Dendritic cell treated with granulocyte-macrophage colony-stimulating factor and Interleukin-4, amounts not matched to agents 40 ng/mL and 50 ng/mL, for 4 days (primary cell): ENCODE measurements around the gene UBE3D.

Source experiments
- H3K27ac Mint-ChIP-seq: one replicate; pipeline ENCODE4 v1.8.0; 2022; ENCODE audit warnings: mild to moderate bottlenecking, mixed read lengths
- H3K27me3 Mint-ChIP-seq: one replicate; pipeline ENCODE4 v1.8.0; 2022; ENCODE audit warnings: mild to moderate bottlenecking, mixed read lengths
- H3K36me3 Mint-ChIP-seq: one replicate; pipeline ENCODE4 v1.8.0; 2022; ENCODE audit warnings: low read depth, mixed read lengths
- H3K4me1 Mint-ChIP-seq: one replicate; pipeline ENCODE4 v1.8.0; 2022; ENCODE audit warnings: low read depth, mixed read lengths
- H3K4me3 Mint-ChIP-seq: one replicate; pipeline ENCODE4 v1.8.0; 2022; ENCODE audit warnings: mild to moderate bottlenecking, moderate library complexity, mixed read lengths
- H3K9me3 Mint-ChIP-seq: one replicate; pipeline ENCODE4 v1.8.0; 2022; ENCODE audit warnings: mixed read lengths
- intact Hi-C: fragments of 100-400 bp; cut with micrococcal nuclease; formaldehyde crosslinking; loops from one replicate; pipeline ENCODE4 v1.15.0; 2022

The UBE3D gene, protein sequence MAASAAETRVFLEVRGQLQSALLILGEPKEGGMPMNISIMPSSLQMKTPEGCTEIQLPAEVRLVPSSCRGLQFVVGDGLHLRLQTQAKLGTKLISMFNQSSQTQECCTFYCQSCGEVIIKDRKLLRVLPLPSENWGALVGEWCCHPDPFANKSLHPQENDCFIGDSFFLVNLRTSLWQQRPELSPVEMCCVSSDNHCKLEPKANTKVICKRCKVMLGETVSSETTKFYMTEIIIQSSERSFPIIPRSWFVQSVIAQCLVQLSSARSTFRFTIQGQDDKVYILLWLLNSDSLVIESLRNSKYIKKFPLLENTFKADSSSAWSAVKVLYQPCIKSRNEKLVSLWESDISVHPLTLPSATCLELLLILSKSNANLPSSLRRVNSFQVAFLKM

DNA sequence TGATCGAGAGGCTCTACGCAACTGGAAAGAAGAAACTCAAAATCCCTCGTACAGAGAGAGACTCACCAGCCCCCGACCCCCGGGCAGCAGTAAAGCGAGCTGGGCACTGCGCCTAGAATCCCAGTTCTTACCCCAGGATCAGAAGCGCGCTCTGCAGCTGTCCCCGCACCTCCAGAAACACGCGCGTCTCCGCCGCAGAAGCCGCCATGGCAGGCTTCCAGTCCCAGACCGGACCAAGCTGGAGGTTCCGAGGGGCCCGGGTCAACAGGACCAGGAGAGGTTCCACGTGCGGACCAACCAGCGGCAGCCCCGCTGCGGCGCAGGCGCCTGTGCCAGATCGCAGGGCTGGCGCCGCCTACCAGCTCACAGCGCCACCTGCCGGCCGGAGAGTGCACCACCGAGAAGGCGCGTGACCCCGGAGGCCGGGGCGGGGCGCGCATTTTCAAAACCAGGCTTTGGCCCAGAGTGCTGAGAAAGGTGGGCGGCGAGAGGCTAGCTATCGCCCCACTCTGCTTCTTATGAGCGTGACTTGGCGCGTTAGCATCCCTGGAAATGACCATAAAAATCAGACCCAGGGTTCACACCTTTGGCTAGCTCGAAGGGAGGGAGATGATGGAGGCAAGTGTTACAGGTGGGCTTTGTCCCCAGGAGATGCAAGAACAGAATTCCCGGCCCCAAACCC lies at the start of gene UBE3D:
Gene UBE3D, minus strand, starts transcription at position 331 of the 682 bp plus-strand sequence. Its CDS starts 123 bp downstream, at position 208.
- intact Hi-C loops, result loop anchor here (2.0 to 10.0 kb wide), 4 partner anchors 47 to 819 kb away; partner anchors contain the start of genes IBTK and PRSS35

DNA sequence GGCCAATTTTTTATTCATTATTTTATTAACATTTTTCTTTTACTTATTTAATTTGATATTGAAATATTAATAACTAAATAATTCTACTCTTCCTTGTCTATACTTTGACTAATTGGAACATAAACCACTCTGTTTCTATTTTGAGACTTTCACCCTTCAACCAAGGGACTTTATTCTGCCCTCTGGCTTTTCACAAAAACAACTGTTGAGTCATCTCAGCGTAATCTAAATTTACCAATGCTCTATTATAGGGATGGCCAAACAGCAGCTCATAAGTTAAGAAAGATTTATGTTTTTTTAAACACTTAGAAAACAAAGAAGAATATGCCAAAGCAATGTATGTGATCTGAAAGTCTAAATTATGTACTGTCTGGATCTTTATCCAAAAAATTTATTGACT lies 48.5 kb upstream of the UBE3D start:
- no peaks in the 10 kb centered on the region for H3K27me3 Mint-ChIP-seq
- H3K27ac Mint-ChIP-seq, result no peak overlapping the region
- H3K36me3 Mint-ChIP-seq, result peaks cover 19% of the 10 kb centered on the region
- no peaks in the 10 kb centered on the region for H3K9me3 Mint-ChIP-seq
- intact Hi-C loops, result loop anchor here (5.0 kb wide), 1 partner anchor 47 kb away; the partner anchor contains the start of genes DOP1A and UBE3D
- no peaks in the 10 kb centered on the region for H3K4me1 Mint-ChIP-seq
- no peak overlapping the region for H3K4me3 Mint-ChIP-seq

More for the DNA sequence above, at the start of gene UBE3D:
- H3K27me3 Mint-ChIP-seq, result no peaks in the 10 kb centered on the region
- peaks cover 7% of the 10 kb centered on the region for H3K36me3 Mint-ChIP-seq
- H3K9me3 Mint-ChIP-seq, result no peaks in the 10 kb centered on the region
- H3K4me1 Mint-ChIP-seq, result peaks cover 25% of the 10 kb centered on the region
- H3K27ac Mint-ChIP-seq, result peak within 1 kb of the TSS; percentile 61
- H3K4me3 Mint-ChIP-seq, result peak within 1 kb of the TSS; percentile 92

DNA sequence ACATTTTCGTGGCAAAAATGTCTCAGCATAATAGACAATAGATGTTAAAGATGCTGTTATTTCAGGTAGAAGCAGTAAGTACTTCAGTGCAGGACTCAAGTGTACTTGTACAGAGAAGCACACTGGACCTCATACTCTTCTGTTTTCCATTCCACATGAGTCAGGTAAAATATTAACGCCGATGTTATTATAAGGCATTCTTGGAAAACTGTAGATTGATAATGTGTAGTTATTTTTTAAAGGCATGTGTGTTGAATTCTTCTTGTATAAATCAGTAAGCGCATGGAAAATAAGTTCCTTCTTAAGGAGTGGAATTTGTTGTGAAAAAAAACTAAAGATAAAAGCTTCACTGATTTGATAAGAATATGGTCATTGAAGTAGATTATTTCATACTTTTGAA lies 47.6 kb upstream of the UBE3D start:
- no peak overlapping the region for H3K27ac Mint-ChIP-seq
- intact Hi-C loops, result loop anchor here (5.0 kb wide), 1 partner anchor 46 kb away; the partner anchor contains the start of genes DOP1A and UBE3D
- H3K36me3 Mint-ChIP-seq, result peaks cover 22% of the 10 kb centered on the region
- no peaks in the 10 kb centered on the region for H3K4me1 Mint-ChIP-seq
- no peak overlapping the region for H3K4me3 Mint-ChIP-seq
- no peaks in the 10 kb centered on the region for H3K9me3 Mint-ChIP-seq
- no peaks in the 10 kb centered on the region for H3K27me3 Mint-ChIP-seq

DNA sequence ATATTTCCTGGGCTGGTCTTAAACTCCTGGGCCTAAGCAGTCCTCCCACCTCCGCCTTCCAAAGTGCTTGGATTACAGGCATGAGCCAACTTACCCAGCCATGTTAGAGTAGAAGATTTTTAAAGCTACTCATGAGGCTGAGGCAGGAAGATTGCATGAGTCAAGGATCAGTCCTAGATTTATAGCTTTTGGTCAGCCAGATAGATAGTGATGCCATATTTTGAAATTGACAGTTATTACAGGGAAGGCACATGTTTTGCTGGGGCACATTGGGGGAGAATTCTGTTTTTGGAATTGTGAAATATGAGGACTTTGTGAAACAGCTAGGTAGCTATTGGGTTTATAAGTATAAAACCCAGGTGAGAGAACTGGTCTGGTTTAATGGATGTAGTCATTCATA lies 42.7 kb upstream of the UBE3D start:
- no peak overlapping the region for H3K27ac Mint-ChIP-seq
- peaks cover 63% of the 10 kb centered on the region for H3K36me3 Mint-ChIP-seq
- H3K9me3 Mint-ChIP-seq, result peaks cover 9% of the 10 kb centered on the region
- no peaks in the 10 kb centered on the region for H3K27me3 Mint-ChIP-seq
- no peaks in the 10 kb centered on the region for H3K4me1 Mint-ChIP-seq
- intact Hi-C loops, result no loop called here
- no peak overlapping the region for H3K4me3 Mint-ChIP-seq

DNA sequence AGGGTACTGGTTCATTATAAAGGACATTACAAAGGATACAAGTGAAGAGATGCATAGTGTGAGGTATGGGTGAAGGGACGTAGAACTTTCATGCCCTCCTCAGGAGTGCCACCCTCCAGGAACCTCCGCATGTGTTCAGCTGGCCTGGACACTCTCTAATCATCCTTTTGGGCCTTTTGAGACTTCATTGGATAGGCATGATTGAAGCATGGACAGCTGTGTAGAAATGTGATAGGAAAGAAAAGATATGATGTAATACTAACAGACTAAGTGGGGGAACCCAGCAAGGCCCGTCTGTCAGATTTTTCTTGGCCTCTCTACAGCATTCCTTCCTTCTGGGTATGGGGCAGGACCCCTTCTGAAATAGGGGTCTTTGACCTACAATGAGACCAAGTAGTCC lies 32.9 kb upstream of the UBE3D start:
- Mint-ChIP-seq H3K4me1 (no peaks in the 10 kb centered on the region), H3K27me3 (no peaks in the 10 kb centered on the region), H3K4me3 (no peak overlapping the region), H3K27ac (no peak overlapping the region), H3K36me3 (peaks cover 42% of the 10 kb centered on the region), H3K9me3 (peaks cover 8% of the 10 kb centered on the region)
- intact Hi-C loops, result no loop called here

DNA sequence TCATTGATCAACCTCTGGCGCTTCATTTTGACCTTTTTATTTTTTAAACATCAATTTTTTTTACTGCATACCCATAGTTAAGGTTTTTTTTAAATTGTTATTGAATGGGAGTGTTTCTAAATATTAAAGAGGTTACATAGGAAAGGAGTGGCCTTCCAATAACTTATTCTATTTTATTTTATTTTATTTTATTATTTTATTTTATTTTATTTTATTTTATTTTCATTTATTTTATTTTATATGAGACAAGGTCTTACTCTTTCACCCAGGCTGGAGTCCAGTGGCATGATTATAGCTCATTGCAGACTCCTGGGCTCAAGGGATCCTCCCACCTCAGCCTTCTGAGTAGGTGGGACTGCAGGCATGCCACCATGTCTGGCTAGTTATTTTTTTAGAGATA lies 32.0 kb upstream of the UBE3D start:
- H3K4me3 Mint-ChIP-seq, result no peak overlapping the region
- no peaks in the 10 kb centered on the region for H3K4me1 Mint-ChIP-seq
- peaks cover 8% of the 10 kb centered on the region for H3K9me3 Mint-ChIP-seq
- no peaks in the 10 kb centered on the region for H3K27me3 Mint-ChIP-seq
- H3K36me3 Mint-ChIP-seq, result peaks cover 33% of the 10 kb centered on the region
- intact Hi-C loops, result no loop called here
- no peak overlapping the region for H3K27ac Mint-ChIP-seq

DNA sequence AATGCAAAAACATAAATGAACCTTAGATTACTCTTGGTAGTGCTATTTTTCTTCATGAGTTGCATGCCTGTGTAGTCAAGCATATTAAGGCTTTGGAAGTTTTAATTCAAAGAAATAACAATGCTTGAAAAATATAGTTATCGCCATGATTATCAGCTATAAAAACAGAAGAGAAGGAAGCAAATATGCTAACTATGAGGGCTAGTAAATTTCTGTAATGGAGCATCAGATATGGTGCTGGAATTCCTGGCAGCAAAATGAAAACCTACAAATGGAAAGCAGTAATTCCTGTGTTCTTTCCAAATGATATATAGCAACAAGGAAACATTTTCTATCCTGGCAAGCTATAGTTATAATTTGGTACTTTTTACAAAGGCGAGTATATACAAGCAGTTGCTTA lies 31.6 kb upstream of the UBE3D start:
- Mint-ChIP-seq H3K4me1 (no peaks in the 10 kb centered on the region), H3K9me3 (peaks cover 8% of the 10 kb centered on the region), H3K27ac (no peak overlapping the region), H3K4me3 (no peak overlapping the region), H3K36me3 (peaks cover 28% of the 10 kb centered on the region), H3K27me3 (no peaks in the 10 kb centered on the region)
- intact Hi-C loops, result no loop called here

DNA sequence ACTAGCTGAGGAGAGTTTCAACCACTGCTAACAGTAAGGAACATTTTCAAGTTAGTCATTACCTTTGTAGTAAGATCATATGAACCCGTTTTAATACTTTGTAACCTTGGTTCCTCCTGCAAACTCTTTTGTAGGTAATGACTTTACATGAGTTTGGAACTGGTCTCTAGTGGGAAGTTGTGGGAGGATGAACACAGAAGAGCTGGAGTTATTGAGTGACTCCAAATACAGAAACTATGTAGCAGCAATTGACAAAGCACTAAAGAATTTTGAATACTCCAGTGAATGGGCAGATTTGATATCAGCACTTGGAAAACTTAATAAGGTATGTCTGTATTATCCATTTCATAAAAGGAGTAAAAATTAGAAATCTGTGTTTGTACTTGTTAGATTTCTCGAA lies 31.1 kb upstream of the UBE3D start:
- Mint-ChIP-seq H3K36me3 (peaks cover 24% of the 10 kb centered on the region), H3K27ac (no peak overlapping the region), H3K27me3 (no peaks in the 10 kb centered on the region), H3K4me3 (no peak overlapping the region), H3K4me1 (no peaks in the 10 kb centered on the region), H3K9me3 (peaks cover 8% of the 10 kb centered on the region)
- intact Hi-C loops, result no loop called here

DNA sequence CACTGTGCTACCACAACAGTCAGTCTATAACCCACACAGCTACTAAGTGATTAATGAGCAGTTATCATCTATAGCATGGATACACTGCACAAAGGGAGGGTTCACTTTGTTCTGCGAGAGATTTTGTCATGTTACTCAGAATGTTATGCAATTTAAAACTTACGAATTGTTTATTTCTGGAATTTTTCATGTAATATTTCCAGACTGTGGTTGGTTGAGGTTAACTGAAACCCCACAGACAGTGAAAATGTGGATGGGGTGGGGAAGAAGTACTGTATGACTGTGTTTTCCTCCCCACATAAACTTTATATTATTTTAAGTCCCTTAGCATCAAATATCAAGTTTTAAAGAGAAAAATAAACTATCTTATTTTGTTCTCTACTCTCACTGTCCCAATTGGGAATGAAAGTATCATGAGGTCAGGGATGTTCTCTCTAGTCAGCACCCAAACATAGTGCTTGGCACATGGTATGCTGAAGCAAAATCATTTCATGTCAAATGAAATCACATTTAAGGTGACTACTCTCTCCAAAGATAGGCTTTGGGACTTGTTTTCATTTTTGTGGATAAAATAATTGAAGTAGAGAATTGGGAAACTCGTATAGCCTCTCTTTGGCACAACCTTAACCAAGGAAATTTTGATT lies 27.2 kb upstream of the UBE3D start:
- intact Hi-C loops, result no loop called here
- Mint-ChIP-seq H3K4me1 (no peaks in the 10 kb centered on the region), H3K27ac (no peak overlapping the region), H3K27me3 (no peaks in the 10 kb centered on the region), H3K4me3 (no peak overlapping the region), H3K9me3 (peaks cover 20% of the 10 kb centered on the region), H3K36me3 (peaks cover 9% of the 10 kb centered on the region)

DNA sequence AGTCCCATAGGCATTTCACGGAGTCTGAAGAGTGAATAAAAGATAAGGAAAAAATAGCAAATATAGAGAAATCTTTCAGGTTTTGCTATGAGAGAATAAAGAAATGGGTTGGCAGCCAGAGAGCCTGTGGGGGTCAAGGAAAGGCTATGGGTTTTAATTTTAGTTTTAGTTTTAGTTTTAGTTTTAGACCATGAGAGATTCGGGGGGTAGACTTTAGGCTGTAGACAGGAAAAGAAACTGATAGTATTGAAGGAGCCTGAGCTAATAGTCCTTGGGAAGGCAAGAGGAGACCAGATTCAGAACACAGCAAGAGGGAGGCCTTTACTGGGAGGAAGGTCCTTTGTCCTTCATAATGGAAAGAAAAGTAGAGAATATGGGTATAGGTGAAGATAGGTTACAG lies 21.1 kb upstream of the UBE3D start:
- H3K27me3 Mint-ChIP-seq, result no peaks in the 10 kb centered on the region
- no peak overlapping the region for H3K4me3 Mint-ChIP-seq
- peaks cover 13% of the 10 kb centered on the region for H3K36me3 Mint-ChIP-seq
- H3K9me3 Mint-ChIP-seq, result peaks cover 11% of the 10 kb centered on the region
- no peaks in the 10 kb centered on the region for H3K4me1 Mint-ChIP-seq
- no peak overlapping the region for H3K27ac Mint-ChIP-seq
- intact Hi-C loops, result no loop called here

DNA sequence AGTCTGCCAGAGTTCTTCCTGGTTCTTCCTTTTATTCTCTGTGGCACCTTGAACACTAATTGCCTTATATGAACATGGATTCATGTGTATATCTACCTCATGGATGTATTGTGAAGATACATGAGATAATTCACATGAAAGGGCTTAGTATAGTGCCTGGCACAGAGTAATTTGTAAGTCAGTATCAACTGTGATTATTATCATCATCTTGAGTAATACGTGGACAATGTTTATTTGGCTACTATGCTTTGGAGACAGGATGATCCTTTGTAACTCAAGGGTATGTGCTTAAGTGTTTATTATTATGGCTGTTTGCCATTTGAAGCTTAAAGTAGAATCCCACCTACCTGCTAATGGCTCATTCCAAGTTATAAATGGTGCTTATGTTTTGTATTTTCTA lies 17.8 kb upstream of the UBE3D start:
- Mint-ChIP-seq H3K36me3 (peaks cover 4% of the 10 kb centered on the region), H3K4me1 (peaks cover 8% of the 10 kb centered on the region), H3K27ac (no peak overlapping the region), H3K27me3 (no peaks in the 10 kb centered on the region), H3K4me3 (no peak overlapping the region), H3K9me3 (no peaks in the 10 kb centered on the region)
- intact Hi-C loops, result no loop called here

DNA sequence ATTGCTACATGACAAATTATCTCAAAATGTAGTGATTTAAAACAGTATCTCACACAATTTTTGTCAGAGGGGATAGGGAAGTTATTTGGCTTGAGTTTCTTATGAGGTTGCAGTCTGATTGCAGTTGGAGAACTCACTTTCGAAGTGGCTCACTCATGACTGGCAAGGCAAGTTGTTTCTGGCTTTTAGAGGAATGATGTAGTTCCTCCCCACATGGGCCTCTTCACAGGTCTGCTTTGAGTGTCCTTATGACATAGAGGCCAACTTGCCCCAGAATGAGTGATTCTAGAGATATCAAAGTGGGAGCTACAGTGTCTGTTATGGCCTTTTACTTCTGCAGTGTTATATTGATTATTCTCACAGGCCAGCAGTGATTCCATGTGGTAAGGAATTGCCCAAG lies 8.0 kb upstream of the UBE3D start:
- Mint-ChIP-seq H3K4me1 (peaks cover 33% of the 10 kb centered on the region), H3K36me3 (peaks cover 9% of the 10 kb centered on the region), H3K27me3 (no peaks in the 10 kb centered on the region), H3K9me3 (no peaks in the 10 kb centered on the region), H3K4me3 (no peak overlapping the region), H3K27ac (peak overlapping the region; percentile 48)
- intact Hi-C loops, result loop anchor here (10.0 kb wide), 2 partner anchors 791 to 1151 kb away; partner anchors contain the start of gene CEP162

DNA sequence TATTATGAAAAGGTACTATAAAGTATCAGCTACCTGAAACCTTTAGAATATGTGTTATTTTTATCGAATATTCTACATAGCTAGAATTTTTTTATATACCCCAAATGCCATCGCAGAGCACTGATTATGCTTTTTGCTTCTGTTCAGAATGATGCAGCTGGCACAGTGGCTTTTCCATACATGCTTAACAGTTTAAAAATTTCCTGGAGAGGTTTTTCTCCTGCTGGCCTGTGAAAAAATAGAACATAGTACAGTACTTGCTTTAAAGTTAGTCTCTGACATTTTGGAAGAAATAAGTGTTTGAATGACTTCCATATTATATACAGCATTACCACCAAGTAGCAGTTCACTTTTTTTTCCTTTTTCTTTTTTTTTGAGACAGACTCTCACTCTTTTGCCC lies 7.1 kb upstream of the UBE3D start:
- Mint-ChIP-seq H3K4me3 (no peak overlapping the region), H3K9me3 (no peaks in the 10 kb centered on the region), H3K27ac (peak overlapping the region; percentile 48), H3K36me3 (peaks cover 12% of the 10 kb centered on the region), H3K4me1 (peaks cover 35% of the 10 kb centered on the region), H3K27me3 (no peaks in the 10 kb centered on the region)
- intact Hi-C loops, result loop anchor here (10.0 kb wide), 2 partner anchors 792 to 1152 kb away; partner anchors contain the start of gene CEP162

DNA sequence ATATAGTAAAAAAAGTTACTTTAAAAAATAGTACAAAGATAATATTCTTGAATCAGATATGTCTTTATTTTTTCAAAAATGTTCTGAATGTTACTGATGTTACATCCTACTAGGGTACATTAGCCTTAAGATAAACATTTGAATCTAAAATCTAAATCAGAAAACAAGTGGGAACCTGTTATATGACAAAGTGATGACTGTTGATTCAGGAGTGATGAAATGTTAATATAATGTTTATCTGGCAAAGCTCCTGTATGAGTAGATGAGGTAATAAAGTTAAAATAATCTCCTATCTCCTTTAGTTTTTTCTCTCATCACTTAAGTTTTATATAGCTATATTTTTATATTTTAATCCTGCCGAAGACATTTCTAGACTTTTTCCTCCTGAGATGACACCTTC lies 6.1 kb upstream of the UBE3D start:
- intact Hi-C loops, result loop anchor here (10.0 kb wide), 2 partner anchors 793 to 1153 kb away; partner anchors contain the start of gene CEP162
- peaks cover 16% of the 10 kb centered on the region for H3K36me3 Mint-ChIP-seq
- no peaks in the 10 kb centered on the region for H3K9me3 Mint-ChIP-seq
- H3K27me3 Mint-ChIP-seq, result no peaks in the 10 kb centered on the region
- no peak overlapping the region for H3K27ac Mint-ChIP-seq
- peaks cover 35% of the 10 kb centered on the region for H3K4me1 Mint-ChIP-seq
- no peak overlapping the region for H3K4me3 Mint-ChIP-seq
